C4-2B (cell line): ENCODE data around the gene CYP1B1.

Source experiments
- H3K27ac ChIP-seq: fragments of 450-650 bp; 2 replicates; pipeline ENCODE4 v1.5.1; 2017
- CTCF ChIP-seq: fragments of 450-650 bp; conservative IDR thresholded peaks from 2 replicates; pipeline ENCODE4 v1.5.1; 2017; ENCODE audit warnings: mild to moderate bottlenecking
- ZFX ChIP-seq: fragments of 450-650 bp; IDR thresholded peaks from 2 replicates; pipeline ENCODE4 v1.6.1; 2017

The CYP1B1 gene

GRCh38 chr2:38075507-38076151 is at the start of gene CYP1B1:
CYP1B1 (minus strand) TSS chr2:38076151; CDS start chr2:38075388, 763 bp downstream.
- peak within 1 kb of the TSS; percentile 80 for H3K27ac ChIP-seq
- no peak for TF ChIP-seq ZFX
- no peak for TF ChIP-seq CTCF

GRCh38 chr2:38125007-38125406 is 49.1 kb upstream of the CYP1B1 start:
- TF ChIP-seq CTCF (no peak), ZFX (no peak)
- no peak overlapping the region for H3K27ac ChIP-seq

GRCh38 chr2:38123911-38124310 is 48.0 kb upstream of the CYP1B1 start:
- TF ChIP-seq ZFX: no peak
- TF ChIP-seq CTCF: no peak
- H3K27ac ChIP-seq: no peak overlapping the region

- no peak overlapping the region for H3K27ac ChIP-seq
- no peak for TF ChIP-seq ZFX
- no peak for TF ChIP-seq CTCF
These were observed 46.4 kb upstream of the CYP1B1 start for GRCh38 chr2:38122344-38122743.

- TF ChIP-seq ZFX (no peak), CTCF (no peak)
- no peak overlapping the region for H3K27ac ChIP-seq
These were observed 45.5 kb upstream of the CYP1B1 start for GRCh38 chr2:38121481-38121880.

- no peak overlapping the region for H3K27ac ChIP-seq
These were observed 44.9 kb upstream of the CYP1B1 start for GRCh38 chr2:38120829-38121228.

GRCh38 chr2:38120264-38120592 is 44.3 kb upstream of the CYP1B1 start:
- no peak overlapping the region for H3K27ac ChIP-seq
- no peak for TF ChIP-seq ZFX
- TF ChIP-seq CTCF: no peak

More at GRCh38 chr2:38120829-38121228, 44.9 kb upstream of the CYP1B1 start:
- no peak for TF ChIP-seq CTCF
- no peak for TF ChIP-seq ZFX
